Mesothelial cell of epicardium (in vitro differentiated cells): ENCODE results near the gene GPRC5A. TPM values are rescaled to one million over a fixed set of nuclear protein-coding genes. Genes with fewer than 3 reads are reported as not detected.

Experiments used
- DNase-seq, 2 experiments: peaks; one replicate each; pipeline ENCODE4 v3.0.0; 2021; ENCODE audit warnings: low spot score in 2 of 2; ENCODE audit not compliant: unreplicated experiment in 2 of 2
- H3K27ac Mint-ChIP-seq: 2 replicates; pipeline ENCODE4 v1.8.0; 2021; ENCODE audit warnings: mixed read lengths
- H3K27me3 Mint-ChIP-seq: 2 replicates; pipeline ENCODE4 v1.8.0; 2021; ENCODE audit warnings: low read depth, mixed read lengths
- H3K36me3 Mint-ChIP-seq: 2 replicates; pipeline ENCODE4 v1.8.0; 2021; ENCODE audit warnings: mixed read lengths
- H3K4me1 Mint-ChIP-seq: 2 replicates; pipeline ENCODE4 v1.8.0; 2021; ENCODE audit warnings: mixed read lengths
- H3K4me3 Mint-ChIP-seq: 2 replicates; pipeline ENCODE4 v1.8.0; 2021; ENCODE audit warnings: mild to moderate bottlenecking, moderate library complexity, mixed read lengths
- H3K9me3 Mint-ChIP-seq: 2 replicates; pipeline ENCODE4 v1.8.0; 2021; ENCODE audit warnings: mixed read lengths
- total RNA-seq: library from RNA; stranded (reverse); gene quantifications from 3 replicates; pipeline ENCODE4 v1.2.1, GENCODE V29; 2021
- TF ChIP-seq, protein P1 (sequence below): fragments of 200-600 bp; sonication (generic); IDR thresholded peaks from one replicate; pipeline ENCODE4 v1.5.0; 2021; ENCODE audit warnings: antibody characterized with exemption; ENCODE audit not compliant: unreplicated experiment

GPRC5A gene
- total RNA-seq, 1 donor from 2014 or later: 108 TPM

DNA sequence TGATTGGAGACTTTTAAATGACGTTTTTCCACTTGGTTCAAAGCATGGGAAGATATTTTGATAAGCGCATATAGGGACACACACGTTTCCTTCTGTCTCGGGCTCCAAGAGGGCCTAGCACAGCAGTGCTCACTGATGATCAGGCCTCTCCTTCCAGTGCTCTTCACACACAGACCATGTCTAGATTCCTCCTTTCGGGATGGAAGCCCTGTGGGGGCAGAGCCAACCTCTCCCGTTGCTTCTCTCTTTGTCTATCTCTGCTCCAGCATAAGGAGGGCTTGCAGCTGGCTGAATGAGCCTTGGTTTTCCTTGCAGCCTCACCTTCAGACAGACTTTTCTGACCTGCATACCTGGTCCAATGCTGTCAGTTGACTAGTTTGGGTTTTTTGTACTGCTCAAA, 38.3 kb downstream of the GPRC5A start:
- H3K27me3 Mint-ChIP-seq: no peaks in the 10 kb centered on the region
- peaks cover 28% of the 10 kb centered on the region for H3K4me1 Mint-ChIP-seq
- no peak overlapping the region for H3K4me3 Mint-ChIP-seq
- DNase-seq: no peak
- H3K36me3 Mint-ChIP-seq: peaks cover 20% of the 10 kb centered on the region
- H3K9me3 Mint-ChIP-seq: peaks cover 7% of the 10 kb centered on the region
- TF ChIP-seq, protein P1, sequence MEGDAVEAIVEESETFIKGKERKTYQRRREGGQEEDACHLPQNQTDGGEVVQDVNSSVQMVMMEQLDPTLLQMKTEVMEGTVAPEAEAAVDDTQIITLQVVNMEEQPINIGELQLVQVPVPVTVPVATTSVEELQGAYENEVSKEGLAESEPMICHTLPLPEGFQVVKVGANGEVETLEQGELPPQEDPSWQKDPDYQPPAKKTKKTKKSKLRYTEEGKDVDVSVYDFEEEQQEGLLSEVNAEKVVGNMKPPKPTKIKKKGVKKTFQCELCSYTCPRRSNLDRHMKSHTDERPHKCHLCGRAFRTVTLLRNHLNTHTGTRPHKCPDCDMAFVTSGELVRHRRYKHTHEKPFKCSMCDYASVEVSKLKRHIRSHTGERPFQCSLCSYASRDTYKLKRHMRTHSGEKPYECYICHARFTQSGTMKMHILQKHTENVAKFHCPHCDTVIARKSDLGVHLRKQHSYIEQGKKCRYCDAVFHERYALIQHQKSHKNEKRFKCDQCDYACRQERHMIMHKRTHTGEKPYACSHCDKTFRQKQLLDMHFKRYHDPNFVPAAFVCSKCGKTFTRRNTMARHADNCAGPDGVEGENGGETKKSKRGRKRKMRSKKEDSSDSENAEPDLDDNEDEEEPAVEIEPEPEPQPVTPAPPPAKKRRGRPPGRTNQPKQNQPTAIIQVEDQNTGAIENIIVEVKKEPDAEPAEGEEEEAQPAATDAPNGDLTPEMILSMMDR: no peak
- no peak overlapping the region for H3K27ac Mint-ChIP-seq

DNA sequence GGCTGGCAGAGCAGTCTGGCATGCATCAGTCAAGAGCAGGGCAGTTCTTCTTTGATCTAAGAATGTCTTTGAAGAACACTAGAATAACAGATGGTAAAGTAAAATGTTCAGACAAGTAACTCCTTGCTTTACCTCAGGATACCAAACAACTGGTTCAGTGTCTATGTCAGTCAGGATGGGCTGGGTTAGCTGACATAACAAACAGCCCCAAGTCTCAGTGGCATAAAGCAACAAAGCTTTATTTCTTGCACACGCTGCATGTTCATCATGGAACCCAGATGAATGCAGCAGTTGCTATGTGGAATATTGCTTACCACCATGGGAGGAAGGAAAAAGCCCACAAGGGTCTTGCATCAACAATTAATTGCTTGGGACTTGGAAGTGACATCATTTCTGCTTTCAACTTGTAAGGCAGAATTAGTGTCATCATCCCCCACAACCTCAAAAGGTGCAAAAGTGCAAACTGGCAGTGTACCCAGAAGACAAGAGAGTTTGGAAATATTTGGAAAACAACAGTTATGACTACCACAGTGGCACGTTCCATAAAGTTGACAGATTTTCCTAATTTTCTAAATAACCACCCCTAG, 39.4 kb downstream of the GPRC5A start:
- Mint-ChIP-seq H3K9me3 (peaks cover 7% of the 10 kb centered on the region), H3K4me1 (peaks cover 31% of the 10 kb centered on the region), H3K36me3 (peaks cover 20% of the 10 kb centered on the region), H3K27ac (peak overlapping the region; percentile 30), H3K27me3 (no peaks in the 10 kb centered on the region), H3K4me3 (no peak overlapping the region)
- DNase-seq: no peak
- TF ChIP-seq, protein P1: no peak

DNA sequence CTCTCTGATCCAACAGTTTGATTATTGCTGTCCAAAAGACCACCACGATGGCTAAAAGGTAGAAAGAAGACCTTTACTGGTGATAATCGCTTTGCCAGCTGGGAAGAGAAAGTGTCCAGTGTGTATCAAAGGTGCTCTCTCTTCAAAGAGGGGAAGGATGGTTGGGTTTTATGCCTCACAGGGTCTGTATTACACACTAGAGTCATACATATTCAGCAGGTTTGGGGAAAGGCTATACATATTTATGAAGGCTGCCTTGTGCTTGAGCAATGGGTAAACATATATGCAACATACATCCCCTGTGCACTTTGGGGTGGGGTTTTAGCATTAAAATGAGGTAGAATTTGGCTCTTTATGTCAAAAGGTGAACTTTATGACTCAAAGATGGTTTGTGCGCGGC, 42.4 kb downstream of the GPRC5A start:
- H3K27me3 Mint-ChIP-seq: no peaks in the 10 kb centered on the region
- H3K36me3 Mint-ChIP-seq: peaks cover 15% of the 10 kb centered on the region
- DNase-seq: peak in 1 of 2 experiments; percentile 3
- TF ChIP-seq, protein P1: no peak
- H3K9me3 Mint-ChIP-seq: peaks cover 7% of the 10 kb centered on the region
- H3K27ac Mint-ChIP-seq: peak overlapping the region; percentile 93
- peaks cover 19% of the 10 kb centered on the region for H3K4me1 Mint-ChIP-seq
- no peak overlapping the region for H3K4me3 Mint-ChIP-seq

DNA sequence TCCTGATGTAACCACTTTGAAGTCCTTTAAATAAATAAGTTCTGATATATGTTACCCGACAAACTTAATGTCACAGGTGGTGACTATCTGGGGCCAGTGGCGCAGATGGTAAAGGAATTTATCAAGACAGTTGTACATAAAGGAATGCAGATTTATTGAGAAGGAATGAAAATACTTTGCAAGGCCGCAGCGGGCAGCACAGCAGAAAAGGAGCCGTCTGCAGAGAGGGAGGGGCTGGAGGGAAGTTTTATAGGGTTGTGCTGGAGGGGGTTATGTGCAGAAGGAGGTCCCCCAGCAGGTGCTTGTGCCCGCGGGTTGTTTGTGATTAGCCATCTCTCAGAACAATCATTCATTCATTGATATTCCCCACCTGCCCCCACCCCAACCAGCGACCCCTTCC, 43.2 kb downstream of the GPRC5A start:
- H3K36me3 Mint-ChIP-seq: peaks cover 14% of the 10 kb centered on the region
- TF ChIP-seq, protein P1: no peak
- no peaks in the 10 kb centered on the region for H3K27me3 Mint-ChIP-seq
- peak in 1 of 2 experiments; percentile 42 for DNase-seq
- peaks cover 19% of the 10 kb centered on the region for H3K4me1 Mint-ChIP-seq
- no peak overlapping the region for H3K4me3 Mint-ChIP-seq
- peaks cover 7% of the 10 kb centered on the region for H3K9me3 Mint-ChIP-seq
- H3K27ac Mint-ChIP-seq: peak overlapping the region; percentile 93

DNA sequence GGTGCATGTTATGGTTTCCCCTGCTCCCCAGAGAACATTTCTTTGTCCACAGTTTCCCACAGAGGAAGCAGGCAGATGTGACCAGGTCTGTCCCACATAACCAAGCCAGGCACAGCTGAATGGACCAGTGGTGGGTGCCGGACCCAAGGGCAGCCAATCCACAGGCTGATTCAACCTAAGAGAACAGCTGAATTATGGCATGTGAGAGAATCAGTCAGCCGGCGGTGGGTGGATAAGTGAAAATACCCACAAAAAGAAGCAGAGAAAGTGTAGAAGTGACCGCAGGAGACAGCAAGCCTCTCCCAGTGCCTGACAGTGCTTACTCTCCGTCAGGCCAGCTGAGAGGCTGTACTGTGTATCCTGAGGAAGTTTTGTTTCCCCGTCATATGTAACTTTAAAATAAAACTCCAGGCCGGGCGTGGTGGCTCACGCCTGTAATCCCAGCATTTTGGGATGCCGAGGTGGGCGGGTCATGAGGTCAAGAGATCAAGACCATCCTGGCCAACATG, 45.7 kb downstream of the GPRC5A start:
- H3K4me3 Mint-ChIP-seq: no peak overlapping the region
- H3K27ac Mint-ChIP-seq: no peak overlapping the region
- DNase-seq: peak in 1 of 2 experiments; percentile 24
- H3K4me1 Mint-ChIP-seq: peaks cover 19% of the 10 kb centered on the region
- TF ChIP-seq, protein P1: no peak
- H3K9me3 Mint-ChIP-seq: no peaks in the 10 kb centered on the region
- H3K36me3 Mint-ChIP-seq: no peaks in the 10 kb centered on the region
- H3K27me3 Mint-ChIP-seq: no peaks in the 10 kb centered on the region
